ENCODE data around the gene PPIL3.

- TF ChIP-seq CTCF (IDR thresholded peaks at IDR 0.05): no peak
- no peak for TF ChIP-seq POLR2AphosphoS5 (IDR thresholded peaks at IDR 0.05; ENCODE audit: low read depth, low read length)
- TF ChIP-seq TCF7L2 (IDR thresholded peaks at IDR 0.05; ENCODE audit: low read depth, low read length): no peak
- TF ChIP-seq REST (IDR thresholded peaks at IDR 0.05; ENCODE audit: insufficient read depth in 1 of 2, low read depth in 2 of 2, low read length in 1 of 2): no peak
These were observed 21.1 kb upstream of the PPIL3 start for GRCh38 chr2:200909958-200910357.
